HG02571 (cell line): ENCODE measurements around the gene MISFA.
"Not testable (repeated sequence)": the region's sequence is repeated elsewhere in the genome, so short reads cannot be mapped to it uniquely, and the experiment has no call there.

ENCODE experiments used
- ATAC-seq: cut with Tn5 transposase; IDR thresholded peaks from one replicate; pipeline ENCODE4 v1.9.1; 2021; ENCODE audit warnings: mild to moderate bottlenecking, moderate library complexity; ENCODE audit not compliant: unreplicated experiment

MISFA gene

DNA sequence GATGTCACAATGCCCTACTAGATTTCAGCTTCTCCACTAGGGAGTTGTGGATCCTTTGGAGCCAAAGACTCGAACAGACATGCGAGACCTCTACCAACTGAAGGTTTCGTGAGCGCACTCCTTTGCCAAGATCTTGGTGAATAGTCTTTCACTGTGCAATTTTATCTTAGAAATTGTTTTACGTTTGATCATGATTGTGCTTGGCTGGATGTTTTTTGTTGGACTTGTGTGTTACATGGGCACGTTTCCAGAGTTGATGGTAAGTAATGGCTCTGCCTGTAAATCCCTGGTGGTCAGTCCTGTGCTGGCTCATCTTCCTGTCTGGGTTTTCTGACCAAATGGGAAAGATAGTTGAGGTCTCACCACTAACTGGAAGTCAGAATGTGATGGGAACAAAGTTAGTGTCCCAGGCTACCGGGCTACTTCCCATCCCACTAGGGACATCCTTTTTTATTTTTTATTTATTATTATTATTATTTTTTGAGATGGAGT lies at the start of gene MISFA:
Gene MISFA, plus strand, starts transcription at position 51 of the 492 bp plus-strand sequence. Its CDS starts 140 bp downstream, at position 191.
- ATAC-seq: no peak

DNA sequence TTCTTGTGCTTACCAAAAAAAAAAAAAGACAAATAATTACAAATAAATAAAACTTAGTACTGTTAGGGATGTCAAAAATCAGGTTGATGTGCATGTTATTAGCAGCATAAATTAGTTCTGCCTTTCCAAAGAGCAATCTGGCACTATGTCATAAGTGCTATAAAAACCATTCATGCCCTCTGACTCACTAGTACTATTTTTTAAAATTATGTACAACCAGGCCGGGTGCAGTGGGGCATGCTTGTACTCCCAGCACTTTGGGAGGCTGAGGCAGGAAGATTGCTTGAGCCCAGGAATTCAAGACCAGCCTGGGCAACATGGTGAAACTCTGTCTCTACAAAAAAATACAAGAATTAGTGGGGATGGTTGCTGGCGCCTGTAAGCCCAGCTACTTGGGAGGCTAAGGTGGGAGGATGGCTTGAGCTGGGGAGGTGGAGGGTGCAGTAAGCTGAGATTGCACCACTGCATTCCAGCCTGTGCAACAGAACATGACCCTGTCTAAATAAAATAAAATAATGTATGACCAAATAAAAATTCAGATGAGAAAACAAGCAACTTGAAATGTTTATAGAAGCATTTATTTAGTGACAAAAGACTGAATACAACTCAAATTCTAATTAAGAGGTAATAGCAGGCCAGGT lies 36.4 kb upstream of the MISFA start:
- ATAC-seq: no peak

DNA sequence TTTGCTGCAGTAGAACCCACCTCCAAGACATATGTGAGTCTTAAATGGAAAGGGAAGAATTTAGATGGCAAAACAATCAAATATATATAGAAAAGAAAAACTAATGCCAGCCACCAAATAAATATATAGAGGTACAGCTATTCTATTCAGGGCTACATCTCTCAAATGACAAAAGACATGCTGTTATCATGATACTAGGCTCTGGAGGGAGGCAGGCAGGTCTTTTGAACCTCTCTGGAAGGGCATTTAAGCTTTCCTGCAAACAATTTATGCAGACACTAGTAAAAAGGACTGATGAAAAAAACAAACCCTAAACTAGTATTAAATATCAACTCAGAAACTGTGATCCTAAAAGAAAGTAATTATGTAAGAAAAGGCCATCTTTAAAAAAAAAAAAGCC lies 35.4 kb upstream of the MISFA start:
- no peak for ATAC-seq

DNA sequence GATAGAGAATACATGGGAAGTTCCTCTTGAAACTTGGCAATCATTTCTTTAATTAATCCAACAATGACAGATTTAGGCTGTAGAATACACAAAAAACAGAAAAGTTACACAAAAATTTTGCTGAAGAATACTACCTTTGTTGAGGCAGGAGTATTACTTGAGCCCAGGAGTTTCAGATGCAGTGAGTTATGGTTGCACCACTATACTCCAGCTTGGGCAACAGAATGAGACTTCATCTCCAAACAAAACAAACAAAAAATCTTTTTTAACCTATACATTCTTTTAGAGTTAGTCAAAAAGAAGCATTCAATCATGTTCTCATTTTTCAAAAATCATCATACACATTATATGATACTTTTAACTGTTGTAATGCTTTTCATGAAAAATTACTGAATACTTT lies 33.2 kb upstream of the MISFA start:
- ATAC-seq: no peak

- no peak for ATAC-seq
Observed at GRCh38 chr11:18567081-18567480, 32.5 kb upstream of the MISFA start.

- ATAC-seq: no peak
Observed at GRCh38 chr11:18575361-18575760, 24.2 kb upstream of the MISFA start.

DNA sequence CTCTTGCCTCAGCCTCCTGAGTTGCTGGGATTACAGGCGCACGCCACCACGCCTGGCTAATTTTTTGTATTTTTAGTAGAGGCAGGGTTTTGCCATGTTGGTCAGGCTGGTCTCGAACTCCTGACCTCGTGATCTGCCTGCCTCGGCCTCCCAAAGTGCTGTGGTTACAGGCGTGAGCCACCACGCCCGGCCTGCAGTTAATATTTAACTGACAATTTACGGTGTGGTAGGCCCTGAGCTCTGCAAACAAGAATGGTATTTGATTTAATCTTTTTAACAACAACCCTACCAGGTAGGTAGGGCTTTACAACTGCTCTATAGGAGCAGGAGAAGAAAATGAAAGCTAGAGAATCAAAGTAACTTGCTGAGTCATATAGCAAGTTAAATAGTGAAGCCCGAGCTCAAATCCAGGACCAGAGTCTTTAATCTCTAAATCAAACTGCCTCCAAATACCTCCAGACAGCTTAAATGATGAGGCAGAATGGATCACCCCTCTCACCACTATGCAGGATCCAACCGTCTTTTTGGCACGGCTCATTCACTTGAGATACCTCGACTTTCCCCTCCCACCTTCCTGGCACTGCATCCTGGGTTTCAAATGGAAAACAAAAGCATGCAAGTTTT lies 20.5 kb upstream of the MISFA start:
- no peak for ATAC-seq

GRCh38 chr11:18580113-18580766 lies 19.3 kb upstream of the MISFA start:
- ATAC-seq: no peak

DNA sequence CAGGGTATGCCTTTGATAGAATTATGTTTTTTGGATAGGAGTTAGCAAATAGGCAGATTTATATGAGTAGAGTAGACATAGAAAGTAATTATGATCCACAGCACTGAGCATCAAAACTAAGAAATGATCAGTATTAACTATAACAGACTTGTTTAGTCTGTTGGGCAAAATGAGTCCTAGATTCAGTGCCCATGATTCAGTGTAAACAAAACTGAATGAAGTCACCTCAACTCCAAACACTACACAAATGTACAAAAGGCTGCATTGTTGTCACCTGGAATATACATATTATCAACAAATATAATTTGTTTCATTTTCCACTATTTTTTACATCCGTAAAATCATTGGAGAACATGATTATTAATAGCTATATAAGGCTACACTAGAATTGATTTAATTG lies 17.8 kb upstream of the MISFA start:
- no peak for ATAC-seq

DNA sequence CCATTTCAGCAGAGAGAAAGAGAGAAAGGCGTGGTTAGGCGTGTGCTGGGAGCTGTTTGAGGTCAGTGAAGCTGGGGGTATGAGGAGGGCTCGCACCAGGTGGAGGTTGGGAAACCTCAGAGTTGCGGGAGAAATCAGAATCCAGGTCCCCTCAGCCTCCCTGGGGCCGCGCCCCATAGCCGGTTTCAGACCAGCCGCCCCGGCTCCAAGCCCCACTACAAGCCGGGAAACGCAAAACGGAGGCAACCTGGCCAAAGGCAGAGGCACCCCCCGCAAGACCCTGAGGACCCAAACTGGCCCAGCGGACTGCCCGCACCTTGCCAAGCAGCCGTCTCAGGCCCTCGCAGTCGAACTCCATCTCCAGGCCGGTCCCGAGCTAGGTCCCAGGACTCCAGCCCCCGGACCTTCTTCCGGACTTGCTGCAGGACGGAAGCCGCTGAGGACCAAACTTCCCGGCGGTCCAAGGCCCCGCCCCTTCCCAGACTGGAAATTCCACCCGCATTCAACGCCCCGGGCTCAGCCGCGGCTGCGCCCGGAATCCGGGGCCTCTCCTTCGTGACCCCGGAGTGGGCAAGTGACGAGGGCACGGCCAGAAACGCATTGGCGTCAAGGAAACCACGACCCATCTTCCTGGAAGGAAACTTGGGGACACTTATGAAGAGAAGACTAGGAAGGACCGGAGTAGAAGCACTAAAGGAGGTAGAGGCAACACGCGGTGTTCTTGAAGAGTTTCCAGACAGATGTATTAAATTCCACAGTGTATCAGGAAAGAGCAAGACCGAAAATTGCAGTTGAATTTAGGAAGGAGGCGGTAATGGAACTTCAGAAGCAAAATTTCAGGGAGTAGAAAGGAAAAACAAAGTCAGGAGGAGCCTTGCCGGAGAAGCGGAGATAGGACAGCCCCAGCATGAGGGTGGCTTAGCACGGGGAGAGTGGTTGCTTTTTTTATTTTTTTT lies 11.0 kb upstream of the MISFA start, which contains the start of gene UEVLD:
Gene UEVLD, minus strand, starts transcription at position 438 of the 956 bp plus-strand sequence. Its CDS starts 80 bp downstream, at position 358.
- peak; percentile 83 for ATAC-seq

DNA sequence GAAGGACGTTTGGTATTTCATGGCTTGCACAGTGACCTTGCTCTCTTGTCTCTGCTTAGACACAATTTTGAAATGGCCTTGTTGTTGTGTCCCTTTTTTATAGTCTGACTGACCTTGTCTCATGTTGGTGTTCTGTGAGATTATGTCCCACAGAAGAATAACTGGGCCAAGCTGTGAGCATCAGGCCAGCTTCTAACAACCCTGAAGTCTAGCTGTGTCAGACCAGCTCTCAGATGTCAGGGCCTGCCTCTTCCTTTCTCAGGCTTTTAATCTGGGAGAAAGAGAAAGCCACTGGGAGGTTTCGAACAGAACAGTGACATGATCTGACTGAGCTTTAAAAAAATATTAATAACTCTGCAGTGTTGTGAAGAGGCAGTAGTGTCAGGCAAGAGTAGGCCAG lies 9.0 kb upstream of the MISFA start:
- no peak for ATAC-seq

DNA sequence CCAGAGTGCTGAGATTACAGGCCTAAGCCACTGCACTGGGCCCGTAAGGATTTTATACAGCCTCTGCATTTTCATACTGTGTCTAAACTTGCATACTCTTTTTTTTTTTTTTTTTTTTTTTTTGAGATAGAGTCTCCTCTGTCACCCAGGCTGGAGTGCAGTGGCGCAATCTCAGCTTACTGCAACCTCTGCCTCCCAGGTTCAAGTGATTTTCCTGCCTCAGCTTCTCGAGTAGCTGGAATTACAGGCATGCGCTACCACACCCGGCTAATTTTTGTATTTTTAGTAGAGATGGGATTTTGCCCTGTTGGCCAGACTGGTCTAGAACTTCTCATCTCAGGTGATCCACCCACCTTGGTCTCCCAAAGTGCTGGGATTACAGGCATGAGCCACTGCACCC lies 5.5 kb upstream of the MISFA start:
- ATAC-seq: not testable (repeated sequence)

GRCh38 chr11:18594999-18595749 lies 4.4 kb upstream of the MISFA start:
- ATAC-seq: no peak

DNA sequence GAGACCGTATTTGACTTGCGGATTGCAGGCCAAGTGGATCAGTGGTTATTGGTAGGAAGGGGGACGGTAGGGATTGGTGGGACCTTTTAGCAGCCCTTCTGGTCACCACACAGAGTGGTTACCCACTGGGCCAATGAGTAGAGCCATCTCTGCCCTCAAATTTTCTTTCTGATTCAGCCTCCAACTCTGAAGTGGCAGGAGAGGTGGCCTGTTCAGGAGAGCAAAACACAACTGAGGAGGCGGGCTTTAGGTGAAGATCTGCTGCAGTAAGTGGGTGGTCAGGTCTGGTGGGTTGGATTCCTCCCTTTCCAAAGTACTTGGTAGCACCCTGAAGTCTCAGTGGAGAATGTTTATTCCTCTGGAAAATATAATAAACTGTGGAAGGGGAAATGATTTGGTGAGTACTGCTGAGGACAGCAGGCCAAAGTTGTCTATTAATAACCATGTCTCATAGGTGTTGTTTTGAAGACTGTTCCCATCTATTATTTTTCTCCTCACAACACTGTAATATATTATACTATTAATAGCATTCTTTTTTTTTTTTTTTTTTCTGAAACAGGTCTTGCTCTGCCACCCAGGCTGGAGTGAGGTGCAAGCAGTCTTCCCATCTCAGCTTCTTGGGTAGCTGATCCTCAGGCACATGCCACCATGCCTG lies 1.5 kb downstream of the MISFA start:
- no peak for ATAC-seq

DNA sequence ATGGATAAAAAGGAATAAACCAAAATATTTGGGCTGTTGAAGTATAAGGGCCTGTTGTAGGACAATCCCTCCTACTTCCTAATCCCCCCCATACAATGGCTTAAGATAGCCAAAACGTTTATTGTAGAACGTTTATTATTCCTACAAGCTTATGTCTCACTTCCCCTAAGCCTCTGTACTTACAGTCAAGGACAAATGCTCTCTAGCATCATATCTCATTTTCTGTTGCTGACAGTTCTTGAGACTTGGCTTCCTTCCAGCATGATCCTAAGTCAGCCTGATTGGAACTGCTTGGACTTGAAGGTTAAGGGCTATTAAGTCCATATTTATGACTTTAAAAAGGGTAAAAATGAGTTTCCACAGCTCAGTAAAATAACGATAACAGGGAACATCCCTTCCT lies 8.8 kb downstream of the MISFA start:
- ATAC-seq: no peak

GRCh38 chr11:18611196-18611595 lies 11.6 kb downstream of the MISFA start:
- ATAC-seq: no peak

DNA sequence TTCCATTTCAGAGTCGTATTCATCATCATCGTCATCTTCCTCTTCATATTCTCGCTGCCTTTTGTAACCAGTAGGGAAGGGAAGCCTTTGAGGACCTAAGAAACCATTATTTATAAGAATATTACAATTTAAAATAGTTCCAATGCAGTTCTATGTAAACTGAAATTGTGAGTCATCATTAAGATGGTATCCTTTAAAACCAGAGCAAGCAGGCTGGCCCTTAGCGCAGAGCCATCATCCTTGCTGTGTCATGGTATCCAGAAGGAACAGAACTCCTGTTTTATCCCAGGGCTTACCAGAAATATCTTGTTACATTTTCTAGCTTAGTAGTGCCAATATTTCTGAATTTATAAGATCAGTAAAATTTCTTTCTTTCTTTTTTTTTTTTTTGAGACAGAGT lies 12.8 kb downstream of the MISFA start:
- ATAC-seq: no peak

- no peak for ATAC-seq
Observed at GRCh38 chr11:18614667-18615066, 15.1 kb downstream of the MISFA start.

- ATAC-seq: peak; percentile 78
Observed at GRCh38 chr11:18615628-18616392, 16.2 kb downstream of the MISFA start.
